GM15510 (cell line): ENCODE results near the gene TRMT6.

ENCODE experiments used
- POLR2A ChIP-seq: IDR thresholded peaks from 3 replicates; pipeline ENCODE4 v1.6.1; 2011; ENCODE audit warnings: borderline replicate concordance; ENCODE audit not compliant: insufficient read length; ENCODE audit errors: extremely low read depth

Gene TRMT6

DNA sequence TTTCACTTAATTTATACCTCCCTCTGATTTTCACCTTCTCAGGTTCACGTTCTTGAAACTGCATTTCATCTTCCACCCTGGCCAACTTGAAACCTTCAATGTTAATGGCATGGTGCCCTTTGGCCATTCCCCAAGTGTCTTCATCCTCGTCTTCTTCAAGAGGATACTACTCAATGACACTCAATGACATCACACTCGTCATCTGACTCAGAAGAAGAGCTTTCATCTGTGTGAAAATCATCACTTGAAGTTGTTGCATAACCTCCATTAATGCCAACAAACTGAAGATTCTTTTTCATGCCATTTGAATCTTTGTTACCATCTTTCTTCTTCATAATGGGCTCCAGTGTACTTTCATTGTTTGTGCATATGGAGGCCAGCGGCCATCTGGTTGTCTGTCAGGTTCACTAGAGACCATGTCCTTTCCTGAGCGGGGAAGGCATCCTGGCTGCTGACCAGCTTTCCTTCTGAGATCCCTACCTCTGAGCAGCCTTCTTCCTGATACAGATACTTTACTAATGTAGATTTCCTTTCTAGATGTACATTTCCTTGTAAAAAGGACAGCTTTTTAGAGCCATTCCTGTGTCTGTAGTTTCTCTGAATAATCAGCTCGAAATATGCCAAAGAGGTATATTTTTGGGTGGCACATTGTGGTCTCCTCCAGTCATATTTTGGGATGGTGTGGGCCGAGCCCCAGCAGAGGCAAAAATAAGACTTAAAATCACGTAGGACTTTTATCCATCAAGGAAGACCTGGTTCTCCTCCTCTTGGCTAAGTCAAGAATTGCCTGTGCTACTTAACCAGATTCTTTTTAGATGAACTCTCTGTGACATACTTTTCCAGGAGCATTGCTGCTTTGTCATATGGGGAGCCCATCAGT, 21.3 kb downstream of the TRMT6 start:
- no peak for TF ChIP-seq POLR2A

DNA sequence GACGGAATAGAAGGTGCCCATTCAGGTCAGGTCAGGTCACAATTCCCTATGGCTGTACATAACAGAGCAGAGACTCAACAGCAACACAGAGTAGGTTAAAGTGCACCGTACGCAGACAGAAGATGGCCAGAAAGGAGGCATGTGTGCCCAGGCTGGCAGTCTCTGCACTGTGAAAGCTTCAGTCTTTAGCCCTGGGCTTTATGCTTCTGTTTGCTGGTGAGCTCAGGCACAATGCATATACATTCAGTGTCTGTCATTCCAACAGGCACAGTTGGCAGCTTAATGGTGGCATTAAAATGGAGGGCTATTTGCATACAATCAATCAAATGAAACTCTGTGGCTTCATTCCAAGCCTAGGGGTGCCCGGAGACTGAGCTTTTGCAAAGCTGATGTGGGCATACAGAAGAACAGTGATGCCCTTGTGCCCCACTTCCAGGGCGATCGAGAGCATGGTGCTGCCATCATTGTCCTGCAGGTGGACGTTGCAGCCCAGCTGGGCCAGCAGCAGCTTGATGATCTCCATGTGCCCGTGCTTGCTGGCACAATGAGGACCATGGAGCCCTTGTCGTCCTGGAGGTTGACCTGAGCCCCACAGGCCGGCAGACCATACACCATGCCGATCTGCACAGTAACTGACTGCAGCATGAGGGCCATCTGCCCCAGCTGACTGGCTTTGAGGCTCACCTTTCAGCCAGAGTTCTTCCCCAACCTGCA, 22.4 kb downstream of the TRMT6 start:
- TF ChIP-seq POLR2A: no peak

DNA sequence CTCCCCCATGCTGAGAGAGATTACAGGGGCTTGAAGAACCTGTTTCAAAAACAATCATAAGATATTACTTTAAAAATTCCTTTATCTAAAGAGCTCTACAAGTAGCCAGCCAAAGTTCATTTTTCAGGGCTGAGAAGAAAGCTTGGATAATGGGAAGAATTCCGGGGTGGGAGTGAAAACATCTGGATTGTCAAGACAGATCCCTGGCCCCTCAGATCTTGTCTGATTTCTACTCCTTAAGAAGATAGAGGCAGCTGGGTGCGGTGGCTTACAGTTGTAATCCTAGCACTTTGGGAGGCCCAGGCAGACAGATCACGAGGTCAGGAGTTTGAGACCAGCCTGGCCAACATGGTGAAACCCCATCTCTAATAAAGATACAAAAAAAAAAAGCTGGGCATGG, 24.8 kb downstream of the TRMT6 start:
- no peak for TF ChIP-seq POLR2A

DNA sequence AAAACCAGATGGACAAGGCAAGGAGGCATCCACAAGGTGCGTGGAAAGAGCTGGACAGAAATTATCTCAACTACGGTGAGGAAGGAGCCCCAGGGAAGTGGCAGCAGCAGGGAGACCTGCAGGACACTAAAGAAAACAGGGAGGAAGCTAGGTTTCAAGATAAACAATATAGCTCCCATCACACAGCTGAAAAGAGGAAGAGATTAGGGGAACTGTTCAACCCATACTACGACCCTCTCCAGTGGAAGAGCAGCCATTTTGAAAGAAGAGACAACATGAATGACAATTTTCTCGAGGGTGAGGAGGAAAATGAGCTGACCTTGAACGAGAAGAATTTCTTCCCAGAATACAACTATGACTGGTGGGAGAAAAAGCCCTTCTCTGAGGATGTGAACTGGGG, 26.8 kb downstream of the TRMT6 start:
- no peak for TF ChIP-seq POLR2A

DNA sequence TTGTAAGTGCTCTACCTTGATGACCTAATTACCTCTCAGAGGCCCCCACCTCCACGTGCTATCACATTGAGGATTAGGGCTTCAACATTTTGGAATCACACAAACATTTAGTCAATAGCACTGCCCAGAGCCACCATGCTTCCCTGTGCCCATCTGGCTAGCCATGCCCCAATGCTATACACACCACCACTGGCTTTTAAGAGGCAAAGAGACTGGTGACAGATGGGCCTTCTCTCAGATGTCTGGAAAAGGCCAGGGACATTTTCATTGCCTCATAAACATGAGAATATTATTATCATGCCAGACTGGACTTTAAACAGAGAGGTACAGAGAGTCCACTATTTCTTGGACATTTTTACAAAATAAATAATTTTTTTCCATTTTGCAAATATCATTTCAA, 29.8 kb downstream of the TRMT6 start:
- TF ChIP-seq POLR2A: no peak

DNA sequence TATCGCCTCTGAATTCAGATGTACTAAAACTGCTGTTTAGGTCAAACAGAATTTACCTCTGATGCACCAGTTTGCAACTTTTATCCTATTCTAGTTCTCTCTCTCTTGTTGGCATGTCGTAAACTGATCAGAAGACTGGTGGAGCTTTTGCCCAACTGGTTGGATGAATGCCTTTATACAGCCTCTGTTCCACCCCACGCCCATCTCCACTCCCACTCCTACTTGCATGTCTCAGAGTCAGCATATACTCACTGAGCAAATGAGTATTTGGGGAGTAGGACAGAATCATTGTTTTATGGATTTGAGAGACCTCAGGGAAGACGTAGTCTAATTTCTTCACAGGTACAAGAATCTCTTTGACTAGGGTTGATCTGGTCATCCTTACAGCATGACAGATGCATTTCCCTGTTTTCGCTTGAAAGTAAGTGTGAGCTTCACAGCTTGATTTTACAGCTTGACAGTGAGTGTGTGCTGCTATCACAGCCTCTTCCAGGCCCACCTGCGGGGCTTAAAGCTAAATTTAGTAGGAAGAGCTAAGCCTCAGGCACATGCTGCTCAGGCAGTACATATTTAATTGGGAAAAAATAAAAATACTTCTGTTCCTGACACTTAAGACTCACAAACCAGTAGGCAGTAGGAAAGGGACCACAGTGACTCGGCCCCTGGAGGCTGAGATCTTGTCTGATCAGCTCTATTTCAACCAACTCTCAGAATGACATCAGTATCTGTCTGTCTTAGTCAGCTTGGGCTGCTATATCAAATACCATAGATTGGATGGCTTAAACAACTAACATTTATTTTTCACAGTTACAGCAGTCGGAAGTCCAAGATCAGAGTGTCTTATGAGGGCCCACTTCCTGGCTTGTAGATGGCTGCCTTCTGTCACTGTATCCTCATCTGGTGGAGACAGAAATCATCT, 30.4 kb downstream of the TRMT6 start:
- TF ChIP-seq POLR2A: no peak

DNA sequence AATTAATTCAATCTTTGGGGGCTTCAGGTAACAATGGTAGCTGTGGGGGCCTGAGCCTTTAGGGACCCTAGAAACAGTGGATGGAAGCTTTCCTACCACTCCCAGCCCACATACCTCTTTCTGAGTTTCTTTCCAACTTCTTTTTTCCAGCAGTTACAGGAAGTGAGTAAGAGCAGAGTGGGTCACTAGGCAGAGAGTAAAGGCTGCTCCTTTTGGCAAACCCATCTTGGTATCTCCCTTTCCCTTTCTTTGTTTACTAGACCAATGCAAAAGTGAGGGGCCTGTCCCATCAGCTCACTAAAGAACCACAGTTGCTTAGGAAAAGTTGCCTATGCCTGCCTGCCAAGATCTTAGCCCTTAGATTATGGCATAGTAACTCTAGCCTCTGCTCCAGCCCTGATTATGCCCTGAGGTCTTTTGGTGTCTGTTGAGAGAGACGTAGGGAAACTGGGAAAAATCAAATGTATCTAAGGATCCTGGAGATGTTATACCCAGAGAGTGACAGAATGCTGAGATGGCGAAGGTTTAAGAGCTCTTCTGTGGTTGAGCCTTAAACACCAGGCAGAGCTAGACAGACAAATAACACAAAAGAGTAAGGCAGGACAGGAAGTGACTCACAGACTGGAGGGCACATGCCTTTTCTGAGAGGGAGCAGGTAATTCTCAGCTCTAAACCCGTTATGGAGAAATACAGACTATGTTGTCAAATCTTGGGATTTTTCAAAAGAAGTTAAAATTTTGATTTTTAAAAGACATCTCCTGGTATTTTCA, 31.3 kb downstream of the TRMT6 start:
- no peak for TF ChIP-seq POLR2A

DNA sequence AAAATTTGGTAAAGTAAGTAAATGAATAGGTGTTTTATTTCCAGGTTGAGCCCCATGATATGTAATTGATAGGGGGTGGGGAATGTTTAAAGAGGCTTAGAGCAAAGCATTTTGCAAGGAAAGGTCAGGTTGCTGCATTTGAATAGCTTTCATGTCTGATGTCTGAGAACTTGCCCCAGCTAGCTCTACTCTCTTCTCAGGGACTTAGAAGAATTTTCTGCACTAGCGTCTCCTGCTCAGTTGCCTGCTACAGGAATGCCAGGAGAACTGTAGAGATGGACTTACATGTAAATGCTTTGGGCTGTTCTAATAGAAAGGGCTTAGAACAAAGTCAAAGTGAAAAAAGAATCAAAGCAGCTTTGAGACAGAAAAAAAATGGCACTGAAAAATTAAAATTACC, 35.5 kb downstream of the TRMT6 start:
- no peak for TF ChIP-seq POLR2A

DNA sequence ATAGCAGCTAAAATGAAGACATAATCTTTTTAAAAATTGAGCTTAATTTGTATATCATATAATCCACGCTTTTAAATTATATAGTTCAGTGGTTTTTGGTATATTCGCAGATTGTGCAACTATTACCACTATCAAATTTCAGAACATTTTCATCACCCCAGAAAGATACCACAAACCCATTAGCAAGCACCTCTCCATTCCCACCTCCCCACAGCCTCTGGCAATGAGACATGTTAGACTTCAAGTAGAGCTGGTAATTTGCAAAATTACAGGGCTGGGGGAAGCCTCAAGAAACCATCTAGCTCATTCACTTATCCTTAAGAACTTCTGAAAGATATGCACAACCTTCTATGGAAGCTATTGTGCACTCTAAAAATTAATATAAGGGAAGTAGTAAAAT, 37.2 kb downstream of the TRMT6 start:
- no peak for TF ChIP-seq POLR2A

DNA sequence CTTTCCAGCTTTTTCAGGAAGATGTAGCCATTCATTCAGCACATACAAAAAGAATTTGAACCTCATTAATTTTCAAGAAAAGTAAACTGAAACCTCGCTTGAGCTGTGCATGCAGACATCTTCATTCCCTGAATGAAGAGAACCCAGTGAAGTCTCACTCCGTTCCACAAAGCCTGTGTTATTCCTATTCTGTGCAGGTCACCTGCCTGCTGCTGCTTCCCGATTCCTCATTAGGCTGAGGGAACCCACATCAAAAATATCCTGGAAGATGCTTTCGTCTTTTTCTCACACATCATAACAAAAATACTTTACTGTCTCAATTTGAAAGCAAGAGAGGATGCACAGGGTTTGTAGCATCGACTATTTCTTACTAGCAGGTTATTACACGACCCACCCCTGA, 40.1 kb downstream of the TRMT6 start:
- TF ChIP-seq POLR2A: no peak

DNA sequence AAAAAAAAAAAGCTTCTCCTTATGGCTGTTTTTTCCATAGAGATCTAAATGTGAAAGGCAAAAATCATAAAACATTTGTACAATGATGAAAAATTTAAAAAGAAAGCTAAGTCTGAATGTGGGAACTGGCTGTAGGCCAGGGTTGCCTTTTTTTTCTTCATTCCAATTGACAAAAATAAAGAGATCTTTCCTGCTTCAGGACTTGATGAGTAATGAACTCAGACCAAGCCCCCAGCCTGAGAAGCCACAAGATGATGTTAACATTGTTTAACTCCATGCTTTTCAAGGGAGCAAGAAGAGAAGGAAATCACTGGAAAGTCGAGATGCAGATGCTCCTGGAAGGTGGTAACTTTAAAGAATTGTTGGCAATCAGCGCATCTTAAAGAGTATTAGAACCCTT, 41.4 kb downstream of the TRMT6 start:
- TF ChIP-seq POLR2A: no peak

DNA sequence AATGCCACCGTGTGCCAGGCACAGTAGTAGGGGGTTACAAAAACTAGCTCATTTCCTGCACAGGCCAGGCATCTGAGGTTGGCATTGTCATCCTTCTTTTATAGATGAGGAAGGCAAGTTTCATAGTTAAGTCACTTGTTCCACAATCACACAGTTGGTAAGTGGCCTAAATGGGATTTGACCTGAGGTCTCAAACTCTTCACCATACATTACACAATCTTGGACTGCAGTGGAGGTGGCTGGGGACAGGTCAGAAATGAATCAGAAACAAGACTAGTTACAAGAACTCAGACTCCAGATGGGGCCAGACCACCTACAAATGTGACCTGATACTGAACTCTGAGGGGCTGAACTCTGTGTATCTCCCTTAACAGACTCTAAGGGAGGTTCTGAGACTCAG, 49.4 kb downstream of the TRMT6 start:
- no peak for TF ChIP-seq POLR2A

DNA sequence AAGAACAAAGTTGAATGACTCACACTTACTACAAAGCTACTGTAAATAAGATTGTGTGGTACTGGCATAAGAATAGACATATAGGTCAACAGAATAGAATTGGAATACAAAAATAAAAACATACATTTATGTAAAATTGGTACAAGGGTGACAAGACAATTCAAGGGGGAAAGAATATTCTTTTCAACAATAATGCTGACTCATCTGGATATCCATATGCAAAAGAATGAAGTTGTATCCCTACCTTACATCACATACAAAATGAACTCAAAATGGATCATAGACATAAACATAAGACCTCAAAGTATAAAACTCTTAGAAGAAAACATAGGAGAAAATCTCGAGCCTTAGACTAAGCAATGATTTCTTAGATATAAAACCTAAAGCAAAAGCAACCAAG, 50.9 kb downstream of the TRMT6 start:
- TF ChIP-seq POLR2A: no peak

DNA sequence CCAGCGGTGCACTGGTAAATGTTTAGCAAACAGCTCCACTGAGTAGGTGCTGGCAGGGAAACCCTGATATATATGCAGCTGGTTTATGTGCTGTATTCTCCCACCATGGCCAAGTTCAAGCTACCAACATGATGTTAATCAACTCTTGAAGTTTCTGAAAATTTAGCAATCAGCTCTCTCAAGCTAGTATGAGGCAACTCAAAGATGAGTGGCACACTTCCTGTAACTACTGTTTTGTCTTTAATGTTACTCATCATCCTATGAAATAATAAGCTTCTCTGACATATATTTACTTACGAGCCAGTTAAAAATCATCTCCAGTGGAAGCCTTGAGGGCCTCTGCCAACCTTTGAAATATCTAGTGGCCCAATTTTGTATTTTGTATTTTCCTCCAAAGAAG, 54.7 kb downstream of the TRMT6 start:
- no peak for TF ChIP-seq POLR2A

DNA sequence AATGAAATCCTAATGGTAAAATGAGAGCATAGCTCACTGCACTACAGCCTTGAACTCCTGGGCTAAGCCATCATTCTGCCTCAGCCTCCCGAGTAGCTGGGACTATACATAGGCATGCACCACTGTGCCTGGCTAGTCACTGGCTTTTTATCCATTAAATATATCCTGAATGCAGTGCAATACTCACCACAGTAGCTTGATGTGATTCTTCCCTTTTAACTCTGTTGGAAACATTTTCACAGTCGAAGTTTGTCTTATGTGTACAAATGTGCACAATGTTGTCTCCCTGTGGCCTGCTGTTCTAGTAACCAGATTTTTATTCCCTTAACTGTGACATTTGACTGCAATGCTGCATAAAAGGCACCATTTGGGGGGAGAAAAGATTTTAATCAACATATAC, 56.7 kb downstream of the TRMT6 start:
- no peak for TF ChIP-seq POLR2A

DNA sequence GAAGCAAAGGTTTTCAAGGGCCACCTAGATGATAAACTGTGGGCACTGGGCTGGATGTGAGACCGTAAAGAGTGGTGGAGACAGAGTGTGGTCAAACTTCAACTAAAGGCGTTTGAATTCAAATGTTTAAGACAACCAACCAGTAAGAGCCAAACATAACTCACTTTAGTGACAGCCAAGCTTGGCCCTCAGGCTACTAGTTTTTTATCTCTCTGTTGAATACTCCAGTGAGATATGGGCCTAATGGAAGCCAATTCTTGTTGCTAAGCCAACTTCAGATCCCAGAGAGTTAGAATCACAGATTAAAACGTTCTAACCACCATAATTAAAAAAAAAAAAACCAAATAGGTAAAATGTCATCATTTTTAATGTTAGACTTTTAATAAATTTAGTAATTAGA, 57.3 kb downstream of the TRMT6 start:
- TF ChIP-seq POLR2A: no peak
